Smooth muscle cell (in vitro differentiated cells): ENCODE data around the gene MAP2K3. TPM values are rescaled to one million over a fixed set of nuclear protein-coding genes. Genes with fewer than 3 reads are reported as not detected.

Source experiments
- DNase-seq: peaks from one replicate; lab custom pipeline; 2025; ENCODE audit not compliant: unreplicated experiment; lab: John Stamatoyannopoulos, UW
- H2AFZ ChIP-seq: fragments of 200-600 bp; sonication (generic); 2 replicates; pipeline ENCODE4 v1.6.0; 2016; ENCODE audit warnings: antibody characterized with exemption, low read depth, mild to moderate bottlenecking
- H3F3A ChIP-seq: fragments of 200-600 bp; sonication (generic); 2 replicates; pipeline ENCODE4 v1.6.0; 2017; ENCODE audit warnings: antibody characterized with exemption, low read depth
- H3K27ac ChIP-seq: fragments of 200-600 bp; sonication (generic); 2 replicates; pipeline ENCODE4 v1.5.1; 2016; ENCODE audit warnings: low read depth, mild to moderate bottlenecking
- H3K27me3 ChIP-seq: fragments of 200-600 bp; sonication (generic); 2 replicates; pipeline ENCODE4 v1.6.1; 2016; ENCODE audit warnings: low read depth, mild to moderate bottlenecking
- H3K36me3 ChIP-seq: fragments of 200-600 bp; sonication (generic); 2 replicates; pipeline ENCODE4 v1.5.1; 2016; ENCODE audit warnings: low read depth
- H3K4me1 ChIP-seq: fragments of 200-600 bp; sonication (generic); 2 replicates; pipeline ENCODE4 v1.5.1; 2016; ENCODE audit warnings: low read depth
- H3K4me2 ChIP-seq: fragments of 200-600 bp; sonication (generic); 2 replicates; pipeline ENCODE4 v1.6.0; 2016; ENCODE audit warnings: mild to moderate bottlenecking
- H3K4me3 ChIP-seq: fragments of 200-600 bp; sonication (generic); 2 replicates; pipeline ENCODE4 v1.5.1; 2016; ENCODE audit warnings: mild to moderate bottlenecking
- H3K79me2 ChIP-seq: fragments of 200-600 bp; sonication (generic); 2 replicates; pipeline ENCODE4 v1.6.0; 2016; ENCODE audit warnings: low read depth, mild to moderate bottlenecking
- H3K9ac ChIP-seq: fragments of 200-600 bp; sonication (generic); 2 replicates; pipeline ENCODE4 v1.6.0; 2016; ENCODE audit warnings: low read depth
- H3K9me3 ChIP-seq: fragments of 200-600 bp; sonication (generic); replicated peaks from 2 replicates; pipeline ENCODE4 v1.5.1; 2016; ENCODE audit warnings: low read depth
- H4K20me1 ChIP-seq: fragments of 200-600 bp; sonication (generic); 2 replicates; pipeline ENCODE4 v1.6.0; 2016; ENCODE audit warnings: low read depth
- CTCF ChIP-seq: fragments of 200-600 bp; sonication (generic); IDR thresholded peaks from 2 replicates; pipeline ENCODE4 v1.5.1; 2017; ENCODE audit warnings: borderline replicate concordance, mild to moderate bottlenecking, antibody characterized with exemption; ENCODE audit not compliant: insufficient read depth, poor library complexity, severe bottlenecking
- WGBS: methylation state at CpG from one replicate; pipeline ENCODE4 v1.1.7; 2016; ENCODE audit warnings: low lambda C conversion rate; 5-methylcytosine and 5-hydroxymethylcytosine counted together
- polyA plus RNA-seq: library from polyadenylated mRNA; unstranded; fragments of >200 nt; fragmentation: Nextera tagmentation; extraction: Ambion mirVana; gene quantifications from 2 replicates; pipeline ENCODE4 v1.2.1, GENCODE V29; 2016
- total RNA-seq: library from RNA; depleted of rRNA; stranded (reverse); fragments of >200 nt; gene quantifications from 2 replicates; pipeline ENCODE4 v1.2.3, GENCODE V29; 2014

The MAP2K3 gene
- total and polyA plus RNA-seq, 2 experiments from 2014 or later: 14.2 to 53.8 TPM

GRCh38 chr17:21297597-21297996 lies 13.1 kb downstream of the MAP2K3 start:
- TF ChIP-seq CTCF: no peak
- no peak overlapping the region for H3K27ac ChIP-seq
- H3K27me3 ChIP-seq: no peaks in the 10 kb centered on the region
- H3K9me3 ChIP-seq: no peaks in the 10 kb centered on the region
- H3K4me2 ChIP-seq: no peak overlapping the region
- peaks cover 27% of the 10 kb centered on the region for H3K79me2 ChIP-seq
- no peaks in the 10 kb centered on the region for H3F3A ChIP-seq
- H2AFZ ChIP-seq: no peak overlapping the region
- H3K4me1 ChIP-seq: no peaks in the 10 kb centered on the region
- no peak overlapping the region for H3K9ac ChIP-seq
- 70% methylated on average over 10 of the region's 10 CpGs for WGBS
- peaks cover 80% of the 10 kb centered on the region for H4K20me1 ChIP-seq
- H3K4me3 ChIP-seq: no peak overlapping the region
- H3K36me3 ChIP-seq: peaks cover 10% of the 10 kb centered on the region
- no peak for DNase-seq

DNA sequence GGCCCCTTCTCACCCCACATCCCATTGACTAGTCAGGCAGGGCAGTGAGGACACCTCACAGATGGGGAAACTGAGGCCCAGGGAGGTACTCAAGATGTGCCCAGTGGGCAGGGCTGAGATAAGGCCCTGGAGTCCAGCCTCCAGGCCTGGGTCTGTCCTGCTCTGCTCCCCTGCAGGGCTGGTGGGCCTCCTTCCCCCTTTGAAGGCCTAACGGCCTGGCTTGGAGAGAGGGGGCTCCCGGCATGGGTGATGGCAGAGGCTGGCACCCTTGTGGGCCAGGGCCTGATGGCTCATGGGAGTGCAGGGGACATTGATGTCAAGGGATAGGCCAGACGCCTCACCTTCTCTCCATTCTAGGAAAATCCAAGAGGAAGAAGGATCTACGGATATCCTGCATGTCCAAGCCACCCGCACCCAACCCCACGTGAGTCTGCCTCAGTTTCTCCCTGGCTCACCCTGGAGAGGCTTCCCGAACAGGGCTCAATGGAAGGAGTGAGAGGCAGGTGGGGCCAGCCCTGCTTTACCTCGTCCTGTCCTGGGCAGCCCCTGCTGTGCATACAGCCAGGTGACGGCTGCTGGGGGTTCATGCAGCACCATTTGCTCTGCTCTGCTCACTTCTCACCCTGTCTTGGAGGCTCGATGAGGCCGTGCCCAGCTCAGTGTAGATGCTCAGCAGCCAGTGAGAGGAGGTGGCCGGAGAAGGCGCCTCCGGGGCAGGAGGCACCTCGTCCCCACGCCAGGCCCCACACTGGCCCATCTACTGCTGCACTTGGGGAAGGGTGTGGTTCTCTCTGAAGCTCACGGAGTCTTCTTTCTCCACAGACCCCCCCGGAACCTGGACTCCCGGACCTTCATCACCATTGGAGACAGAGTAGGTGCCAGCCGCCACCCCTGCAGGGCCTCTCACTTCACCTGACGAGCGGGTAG lies 13.8 kb downstream of the MAP2K3 start:
- 82% methylated on average over 22 of the region's 22 CpGs for WGBS
- Histone ChIP-seq H3K36me3 (peaks cover 13% of the 10 kb centered on the region), H3K4me1 (no peaks in the 10 kb centered on the region), H3K27me3 (no peaks in the 10 kb centered on the region), H3K27ac (no peak overlapping the region), H4K20me1 (peaks cover 76% of the 10 kb centered on the region), H3K4me3 (no peak overlapping the region), H3K9ac (no peak overlapping the region), H3K4me2 (no peak overlapping the region), H2AFZ (no peak overlapping the region), H3F3A (no peaks in the 10 kb centered on the region), H3K79me2 (peaks cover 19% of the 10 kb centered on the region), H3K9me3 (no peaks in the 10 kb centered on the region)
- DNase-seq: no peak
- TF ChIP-seq CTCF: no peak

GRCh38 chr17:21298983-21299519 lies 14.5 kb downstream of the MAP2K3 start:
- 66% methylated on average over 13 of the region's 13 CpGs for WGBS

More at GRCh38 chr17:21298983-21299519, 14.5 kb downstream of the MAP2K3 start:
- DNase-seq: no peak
- peaks cover 13% of the 10 kb centered on the region for H3K36me3 ChIP-seq
- no peaks in the 10 kb centered on the region for H3K4me1 ChIP-seq
- H3K4me3 ChIP-seq: no peak overlapping the region
- no peaks in the 10 kb centered on the region for H3K27me3 ChIP-seq
- no peaks in the 10 kb centered on the region for H3K9me3 ChIP-seq
- no peaks in the 10 kb centered on the region for H3F3A ChIP-seq
- no peak overlapping the region for H3K4me2 ChIP-seq
- H3K9ac ChIP-seq: no peak overlapping the region
- no peak overlapping the region for H2AFZ ChIP-seq
- no peak overlapping the region for H3K27ac ChIP-seq
- no peak for TF ChIP-seq CTCF
- H4K20me1 ChIP-seq: peaks cover 70% of the 10 kb centered on the region
- H3K79me2 ChIP-seq: peaks cover 19% of the 10 kb centered on the region
